GM21390 (cell line): ENCODE results near the gene SNAPC4.
"Not testable (repeated sequence)": the region's sequence is repeated elsewhere in the genome, so short reads cannot be mapped to it uniquely, and the experiment has no call there.

Experiments
- ATAC-seq: cut with Tn5 transposase; IDR thresholded peaks from one replicate; pipeline ENCODE4 v1.9.1; 2021; ENCODE audit not compliant: unreplicated experiment

SNAPC4 gene

DNA sequence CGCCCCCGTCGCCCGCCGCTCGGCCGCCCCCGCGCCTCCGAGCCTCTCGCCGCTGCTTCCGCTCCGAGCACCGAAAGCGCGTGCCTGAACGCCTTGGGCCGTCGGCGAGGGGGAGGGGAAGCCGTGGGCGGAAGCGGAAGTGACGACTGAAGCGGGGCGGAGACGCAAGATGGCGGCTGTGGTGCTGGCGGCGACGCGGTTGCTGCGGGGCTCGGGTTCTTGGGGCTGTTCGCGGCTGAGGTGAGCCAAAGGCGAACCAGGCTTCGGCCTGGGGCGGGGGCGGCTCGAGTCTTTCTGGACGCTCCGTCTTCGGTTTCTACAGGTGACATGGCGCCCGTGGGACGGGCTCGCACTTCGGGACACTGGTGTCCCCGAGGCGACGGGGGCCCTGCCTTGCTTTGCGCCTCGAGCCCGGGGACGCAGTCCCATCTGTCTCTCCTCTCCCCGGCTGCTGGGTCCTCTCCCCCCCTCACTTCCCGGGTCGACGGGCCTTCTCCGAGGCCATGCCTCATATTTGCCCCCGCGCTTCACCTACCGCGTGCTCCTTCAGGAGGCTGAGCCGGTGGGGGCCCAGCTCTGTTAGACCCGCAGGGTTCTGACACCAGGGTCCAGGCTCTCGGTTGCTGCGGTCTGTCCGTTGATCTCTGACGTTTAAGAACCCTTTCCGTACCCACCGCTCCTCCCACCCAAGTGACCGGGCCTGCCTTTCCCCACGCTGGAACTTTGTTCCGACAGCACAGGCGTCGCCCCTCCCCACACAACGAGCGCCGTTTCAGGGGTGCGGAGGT, 10.7 kb upstream of the SNAPC4 start, which contains the start of the genes ENTR1 and PMPCA:
ENTR1 (minus strand) TSS at position 115 of the 788 bp plus-strand sequence. CDS start 217 bp downstream, outside the sequence.
PMPCA (plus strand) TSS at position 159 of the 788 bp plus-strand sequence; CDS start at position 170, 11 bp downstream.
- peak; percentile 72 for ATAC-seq

DNA sequence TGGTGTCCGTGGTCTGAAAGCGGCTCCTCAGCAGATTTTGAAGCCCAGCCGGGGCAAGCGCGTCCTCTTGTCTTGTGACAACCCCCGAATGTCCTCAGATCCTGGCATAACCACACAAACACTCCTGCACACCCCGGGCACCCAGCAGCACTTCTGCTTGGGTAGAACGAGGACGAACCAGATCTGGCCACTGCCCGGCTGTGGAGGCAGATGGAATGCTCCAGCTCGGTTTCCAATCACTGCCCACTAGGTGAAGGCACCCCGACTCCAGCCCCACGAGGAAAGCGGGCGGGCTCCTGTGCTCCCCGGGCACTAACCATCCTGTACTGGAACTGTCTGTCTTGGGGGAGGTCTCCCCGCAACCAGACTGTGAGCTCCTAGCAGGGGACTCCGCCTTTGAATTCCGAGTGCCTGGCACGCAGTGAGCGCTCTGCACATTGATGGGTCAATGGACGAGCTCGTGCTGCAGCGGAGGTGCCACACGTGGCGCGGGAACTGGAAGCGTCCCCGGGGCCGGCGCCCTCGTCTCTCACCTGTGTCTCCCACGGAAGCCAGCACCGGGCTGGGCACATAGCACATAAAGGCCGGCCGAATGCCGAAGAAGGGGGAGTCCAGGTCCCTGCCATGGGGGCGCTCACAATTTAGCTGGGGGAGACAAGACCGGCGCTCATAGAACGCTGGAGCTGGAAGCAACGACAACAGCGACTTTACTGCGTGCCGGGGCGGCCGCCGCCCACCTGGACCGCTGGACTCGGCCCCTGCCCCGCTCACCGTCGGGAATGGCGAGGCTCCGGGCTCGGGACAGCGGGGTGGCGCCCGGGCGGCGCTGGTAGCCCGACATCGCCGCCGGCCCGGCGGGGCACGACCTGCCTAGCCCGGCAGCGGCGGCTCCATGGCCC, 9.8 kb upstream of the SNAPC4 start:
- ATAC-seq, result peak; percentile 26

DNA sequence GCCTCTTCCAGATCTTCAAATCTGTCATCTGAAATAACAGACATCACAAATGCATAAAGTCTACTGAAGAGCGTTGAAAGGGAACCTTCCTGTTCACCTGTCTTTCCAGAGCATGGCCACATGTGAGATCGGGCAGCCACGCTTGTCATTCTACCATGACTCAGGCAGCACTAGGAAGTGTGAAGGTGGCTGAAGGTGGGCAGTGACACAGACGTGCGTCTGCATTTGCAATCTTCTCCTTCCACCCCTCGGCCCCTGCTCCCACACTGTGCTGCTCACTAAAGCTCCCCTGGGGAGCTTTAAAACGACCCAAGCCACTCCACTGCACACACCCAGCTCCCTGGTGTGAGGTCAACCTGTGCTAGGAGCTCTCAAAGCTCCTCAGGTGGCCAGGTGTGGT, 7.9 kb upstream of the SNAPC4 start:
- no peak for ATAC-seq

DNA sequence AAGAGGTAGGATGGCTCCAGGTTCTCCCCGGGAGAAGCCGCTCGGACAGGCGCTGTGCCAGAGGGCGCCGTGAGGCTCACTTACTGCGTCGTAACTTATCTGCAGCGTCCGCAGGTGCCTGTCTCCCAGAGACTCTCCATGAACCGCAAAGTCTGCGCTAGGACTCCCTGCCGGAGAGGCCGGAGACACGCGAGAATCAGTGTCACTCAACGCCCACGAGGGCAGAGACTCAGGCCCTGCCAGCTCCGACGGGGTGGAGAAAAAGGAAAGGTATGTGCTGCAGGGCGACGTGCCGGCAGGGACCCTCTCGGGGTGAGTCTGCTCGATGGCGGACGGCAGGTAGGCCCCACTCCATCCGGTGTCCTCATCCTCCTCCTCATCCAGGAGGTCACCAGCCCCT, 7.1 kb upstream of the SNAPC4 start:
- ATAC-seq, result not testable (repeated sequence)

DNA sequence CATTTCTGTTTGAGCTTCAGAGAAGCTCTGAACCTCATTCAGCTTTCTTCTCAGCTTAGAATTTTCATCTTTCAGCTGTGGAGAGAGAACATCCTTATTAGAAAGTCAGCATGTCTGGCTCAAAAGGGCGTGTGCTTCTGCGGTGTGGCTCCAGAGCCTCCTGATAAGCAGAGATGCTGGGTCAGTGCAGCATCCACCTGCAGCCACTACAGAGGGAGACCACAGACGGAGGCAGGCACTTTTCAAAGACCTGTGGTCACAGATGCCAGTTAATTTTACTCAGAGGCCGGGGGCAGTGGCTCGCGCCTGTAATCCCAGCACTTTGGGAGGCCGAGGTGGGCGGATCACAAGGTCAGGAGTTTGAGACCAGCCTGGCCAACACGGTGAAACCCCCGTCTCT, 5.9 kb upstream of the SNAPC4 start:
- ATAC-seq, result not testable (repeated sequence)

DNA sequence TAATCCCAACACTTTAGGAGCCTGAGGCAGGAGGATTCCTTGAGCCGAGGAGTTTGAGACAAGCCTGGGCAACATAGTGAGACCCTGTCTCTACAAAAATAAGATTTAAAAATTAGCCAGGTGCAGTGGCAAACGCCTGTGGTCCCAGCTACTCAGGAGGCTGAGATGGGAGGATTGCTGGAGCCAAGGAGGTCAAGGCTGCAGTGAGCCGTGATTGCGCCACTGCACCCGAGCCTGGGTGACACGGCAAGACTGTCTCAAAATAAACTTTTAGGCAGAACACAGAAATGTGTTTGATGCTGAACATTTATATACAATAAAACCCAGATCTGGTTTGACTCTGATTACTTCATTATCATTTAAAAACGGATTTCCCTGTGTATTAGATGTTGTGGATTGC, 5.5 kb upstream of the SNAPC4 start:
- ATAC-seq, result no peak

DNA sequence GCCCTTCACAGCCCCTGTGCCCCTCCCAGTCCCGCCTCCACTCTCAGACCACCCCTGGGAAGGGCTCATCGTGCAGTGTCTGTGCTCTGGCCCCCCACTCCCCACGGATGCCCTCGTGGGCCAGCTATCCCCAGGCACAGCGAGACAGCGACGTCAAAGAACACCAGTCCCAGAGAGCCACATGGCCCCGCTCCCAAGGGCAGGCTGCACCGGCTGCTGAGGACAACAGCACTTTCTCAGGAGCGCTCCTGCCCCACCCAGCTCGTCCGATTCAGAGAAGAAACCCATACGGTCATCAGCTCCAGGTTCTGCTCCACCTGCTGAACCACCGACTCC, 4.8 kb upstream of the SNAPC4 start:
- no peak for ATAC-seq

DNA sequence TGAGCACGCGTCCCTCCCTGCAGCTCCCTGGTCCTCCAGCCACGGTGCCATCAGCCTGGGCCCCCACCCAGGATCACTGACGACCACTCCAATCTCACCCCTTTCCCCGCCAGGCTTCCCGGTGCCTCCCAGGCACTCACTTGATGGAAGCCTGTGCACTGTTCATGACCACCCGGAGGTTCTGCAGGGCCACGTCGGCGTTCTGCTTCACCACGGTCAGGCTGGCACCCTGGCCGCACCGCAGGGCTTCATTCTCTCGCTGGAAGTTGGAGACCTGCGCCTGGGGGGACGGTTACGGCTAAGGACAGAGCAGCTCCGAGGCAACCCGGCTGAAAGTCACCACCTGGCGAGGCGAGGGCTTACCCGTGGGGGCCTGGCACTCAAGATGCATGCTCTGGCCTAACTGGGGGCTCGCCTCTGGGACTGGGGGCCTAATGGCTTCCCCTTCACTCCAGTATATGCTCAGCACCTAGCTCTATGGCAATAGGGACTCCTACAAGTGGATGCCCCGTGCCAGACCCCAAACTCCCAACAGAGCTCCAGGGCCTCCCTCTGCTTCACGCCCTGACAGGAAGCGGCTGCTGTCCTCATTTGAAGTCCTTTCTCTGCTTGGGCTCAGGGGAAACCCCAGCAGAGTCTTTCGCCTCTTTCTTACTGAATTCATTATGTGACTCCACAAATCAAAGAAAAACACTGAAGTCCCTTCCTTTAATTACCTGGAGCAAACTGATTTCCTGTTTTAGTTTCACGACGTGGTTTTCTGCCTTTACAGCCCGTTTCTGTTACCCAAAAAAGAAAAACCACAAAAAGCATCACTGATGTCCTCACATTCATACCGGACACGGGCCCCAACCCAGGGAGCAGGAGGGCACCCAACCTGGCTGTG, 4.2 kb upstream of the SNAPC4 start:
- no peak for ATAC-seq

DNA sequence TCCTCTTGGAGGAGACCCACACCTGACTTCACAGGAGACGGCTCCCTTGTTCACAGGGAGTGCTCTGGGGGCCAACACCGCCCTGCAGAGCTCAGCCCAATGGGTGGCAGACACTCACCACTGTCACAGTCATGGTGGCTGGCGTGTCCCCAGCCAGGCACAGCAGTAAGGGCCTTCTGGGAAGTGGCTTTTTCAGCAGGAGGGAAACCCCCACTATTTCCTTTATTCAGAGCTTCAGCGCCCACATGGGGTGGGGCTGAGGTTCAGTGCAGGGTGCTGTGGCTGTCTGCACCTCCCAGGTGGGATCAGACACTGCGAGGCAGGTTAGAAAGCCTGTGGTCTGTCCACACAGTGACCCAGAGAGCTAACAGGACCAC, 3.6 kb upstream of the SNAPC4 start:
- no peak for ATAC-seq

DNA sequence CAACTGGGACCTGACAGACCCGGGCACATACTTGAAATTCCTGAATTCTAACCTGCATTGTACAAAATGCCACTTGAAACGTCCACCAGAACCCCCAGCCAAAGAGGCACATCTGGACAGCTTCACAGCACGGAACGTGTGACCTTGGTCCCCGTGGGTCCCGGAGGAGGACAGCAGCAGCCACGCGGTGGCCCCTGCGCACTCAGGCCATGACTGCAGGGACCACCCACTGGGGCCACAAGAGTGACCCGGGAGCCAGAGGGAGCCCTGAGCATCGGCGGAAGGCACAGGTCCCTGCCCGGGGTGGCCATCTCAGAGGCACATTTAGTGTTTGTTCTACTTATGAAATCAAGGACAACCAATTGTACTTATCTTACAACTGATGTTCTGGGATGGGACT, 2.1 kb upstream of the SNAPC4 start:
- no peak for ATAC-seq

DNA sequence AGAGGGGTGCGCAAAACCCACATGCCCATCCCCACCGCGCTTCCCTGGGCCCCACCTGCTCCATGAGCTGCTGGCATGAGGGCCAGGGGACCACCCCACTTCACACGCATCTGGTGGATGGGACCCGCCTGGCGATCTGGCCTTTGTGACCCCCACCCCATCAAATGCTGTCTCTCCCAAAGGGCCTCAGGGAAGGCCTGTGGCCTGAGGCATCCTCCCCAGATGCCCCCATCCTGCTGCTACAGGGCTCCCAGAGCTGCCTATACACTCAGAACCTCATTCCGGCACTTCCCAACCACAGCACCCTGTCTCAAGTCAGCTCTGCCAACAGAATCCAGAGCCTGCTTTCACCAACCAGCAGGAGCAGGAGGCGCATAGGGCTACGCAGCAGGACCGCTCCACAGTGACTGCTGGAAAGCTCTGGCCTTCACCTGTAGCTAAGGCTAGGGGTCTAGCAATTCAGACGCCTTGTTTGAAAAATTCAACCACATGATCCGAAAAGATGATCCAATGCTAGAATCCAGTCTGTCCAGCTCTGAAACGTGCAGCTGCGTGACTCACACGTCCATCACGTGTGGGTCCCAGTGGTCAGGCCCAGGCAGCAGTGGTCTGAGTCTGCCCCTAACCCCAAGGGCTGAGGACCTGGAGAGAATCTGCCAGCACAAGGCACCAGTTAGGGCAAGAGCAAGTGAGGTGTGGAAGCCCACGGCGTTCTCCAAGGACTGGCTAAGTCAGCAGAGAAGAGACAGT, 1.4 kb upstream of the SNAPC4 start:
- no peak for ATAC-seq

DNA sequence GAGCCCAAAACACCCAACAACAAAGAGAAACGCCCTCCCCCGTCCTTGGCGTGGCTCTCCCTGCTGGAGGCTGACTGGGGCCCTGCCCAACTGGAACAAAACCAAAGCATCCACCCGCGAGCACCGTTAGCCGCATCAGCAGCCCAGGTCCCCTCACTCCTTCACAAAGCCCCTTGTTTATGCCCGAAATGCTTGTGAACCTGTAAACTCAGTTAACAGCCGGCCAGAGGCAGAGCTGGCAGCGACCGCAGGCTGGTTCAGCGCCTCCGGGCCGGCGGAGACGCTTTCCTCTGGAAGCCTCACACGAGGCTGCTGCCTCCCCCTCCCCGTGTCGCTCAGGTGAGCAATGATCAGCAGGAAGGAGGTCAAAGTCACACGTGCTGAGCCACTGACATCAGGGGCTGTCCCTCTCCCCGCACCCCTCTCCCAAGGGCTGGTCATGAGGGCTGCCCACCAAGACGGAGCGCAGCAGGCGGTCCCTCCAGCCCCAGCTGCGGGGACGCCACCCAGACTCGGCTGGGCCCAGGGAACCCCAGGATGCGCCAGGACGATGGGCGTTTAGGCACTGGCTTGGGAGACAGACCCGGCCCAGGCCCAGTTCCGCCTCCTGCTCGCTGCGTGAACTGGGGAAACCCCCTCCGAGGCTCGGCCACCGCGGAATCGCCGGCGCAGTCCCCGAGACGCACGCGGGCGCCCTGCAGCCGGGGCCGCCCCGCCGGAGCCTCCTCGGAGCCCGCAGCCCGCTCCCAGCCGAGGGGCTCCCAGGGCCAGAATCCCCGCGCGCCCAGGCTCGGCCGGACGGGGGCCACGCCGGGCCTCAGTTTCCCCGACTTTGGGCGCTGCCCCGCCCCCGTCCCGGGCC, 563 bp downstream of the SNAPC4 start:
- ATAC-seq, result peak; percentile 33

DNA sequence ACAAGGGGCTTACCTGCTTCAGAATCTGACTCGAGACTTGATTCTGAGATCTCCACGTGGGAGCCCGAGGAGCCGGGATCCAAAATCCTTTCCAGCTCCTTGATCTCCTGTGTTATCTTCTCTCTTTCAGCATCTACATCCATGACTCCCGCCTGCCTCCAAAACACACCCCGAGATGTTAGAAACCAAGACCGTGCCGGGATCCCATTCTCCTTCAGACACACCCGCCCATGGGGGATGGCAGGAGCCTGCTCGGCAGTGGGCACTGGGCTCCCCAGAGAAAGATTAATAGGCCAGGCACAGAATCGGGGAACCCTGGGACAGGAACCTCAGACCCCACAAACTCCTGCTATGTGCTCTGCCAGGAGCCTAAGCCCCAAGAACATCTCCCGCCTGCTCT, 1.7 kb downstream of the SNAPC4 start:
- no peak for ATAC-seq

DNA sequence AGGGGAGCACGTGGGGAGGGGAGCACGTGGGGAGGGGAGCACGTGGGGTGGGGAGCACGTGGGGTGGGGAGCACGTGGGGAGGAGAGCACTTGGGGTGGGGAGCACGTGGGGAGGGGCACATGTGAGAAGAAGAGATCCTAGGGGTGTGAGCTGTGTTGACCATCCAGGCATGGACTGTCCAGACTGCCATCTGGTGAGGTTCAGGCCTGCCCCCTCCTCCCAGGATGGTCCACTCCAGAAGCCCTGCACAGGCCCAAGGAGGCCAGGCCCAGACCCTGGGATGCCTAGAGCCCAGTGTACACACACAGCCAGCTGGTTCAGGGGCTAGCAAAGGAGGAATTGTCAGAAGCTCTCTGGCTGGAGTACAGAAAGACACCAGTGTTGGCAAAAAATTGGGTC, 2.3 kb downstream of the SNAPC4 start:
- ATAC-seq, result no peak

DNA sequence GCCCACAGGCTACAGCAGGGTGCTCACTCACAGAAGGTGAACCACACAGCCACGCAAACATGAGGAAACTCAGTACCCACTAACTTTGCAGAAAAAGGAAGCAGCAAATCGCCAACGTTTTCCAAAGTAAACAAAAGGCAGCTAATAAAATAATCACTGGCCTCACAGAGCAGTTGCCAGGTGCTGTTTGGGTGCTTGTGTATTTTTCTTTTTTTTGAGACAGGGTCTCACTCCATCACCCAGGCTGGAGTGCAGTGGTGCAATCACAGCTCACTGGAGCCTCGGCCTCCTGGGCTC, 3.8 kb downstream of the SNAPC4 start:
- ATAC-seq, result no peak

DNA sequence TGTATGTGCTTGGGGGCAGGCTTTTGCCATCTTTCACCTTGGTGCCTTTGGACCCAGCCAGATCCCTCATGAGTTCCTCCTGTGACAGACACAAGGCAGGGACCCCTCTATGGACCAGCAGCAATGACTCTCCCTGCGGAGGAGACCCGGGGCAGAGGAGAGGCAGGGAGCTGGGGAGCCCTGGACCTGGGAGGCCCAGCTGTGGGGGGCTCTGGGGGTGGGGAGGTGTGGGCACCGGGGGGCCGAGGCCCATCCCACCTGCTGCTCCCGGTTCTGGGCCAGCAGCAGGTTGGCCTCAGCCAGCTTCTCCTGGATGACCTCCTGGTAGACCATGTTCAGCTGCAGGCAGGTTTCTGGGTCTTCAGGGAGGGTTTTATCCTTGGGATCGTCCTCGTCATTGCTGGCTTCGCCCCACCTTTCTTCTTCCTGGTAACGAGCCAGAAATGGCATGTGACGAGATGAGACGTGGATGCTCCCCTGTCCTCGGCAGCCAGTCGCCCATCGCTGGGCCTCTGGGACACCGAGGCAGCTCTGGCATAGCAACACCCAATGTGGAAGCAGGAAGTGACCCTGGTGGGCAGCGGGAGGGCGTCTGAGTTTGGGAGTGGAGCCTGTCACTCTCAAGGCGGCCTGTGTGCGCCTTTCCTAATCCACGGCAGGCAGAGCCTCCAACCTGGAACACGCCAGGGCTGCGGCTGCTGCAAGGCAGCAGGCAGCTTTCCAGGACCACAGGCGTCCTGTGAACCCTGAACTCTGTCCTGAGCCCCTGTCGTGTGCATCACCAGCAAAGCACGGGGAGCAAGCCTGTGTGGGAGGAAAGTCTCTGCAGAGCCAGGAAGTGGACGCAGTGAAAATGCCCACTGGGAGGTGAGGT, 4.4 kb downstream of the SNAPC4 start:
- ATAC-seq, result no peak

DNA sequence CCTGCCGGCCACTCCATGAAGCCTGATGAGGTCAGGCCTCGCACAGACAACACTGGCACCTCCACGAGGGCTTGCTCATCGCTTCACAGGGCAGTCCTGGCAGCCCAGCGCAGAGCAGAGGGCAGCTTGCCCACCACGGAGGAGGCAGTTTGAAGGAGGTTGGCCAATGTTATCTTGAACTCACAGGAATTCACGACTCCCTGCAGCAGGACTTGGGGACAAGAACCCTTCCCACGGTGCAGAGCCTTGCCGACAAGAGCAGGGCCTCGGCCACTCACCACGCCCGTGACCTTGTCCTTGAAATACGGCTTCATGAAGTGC, 5.0 kb downstream of the SNAPC4 start:
- ATAC-seq, result no peak

DNA sequence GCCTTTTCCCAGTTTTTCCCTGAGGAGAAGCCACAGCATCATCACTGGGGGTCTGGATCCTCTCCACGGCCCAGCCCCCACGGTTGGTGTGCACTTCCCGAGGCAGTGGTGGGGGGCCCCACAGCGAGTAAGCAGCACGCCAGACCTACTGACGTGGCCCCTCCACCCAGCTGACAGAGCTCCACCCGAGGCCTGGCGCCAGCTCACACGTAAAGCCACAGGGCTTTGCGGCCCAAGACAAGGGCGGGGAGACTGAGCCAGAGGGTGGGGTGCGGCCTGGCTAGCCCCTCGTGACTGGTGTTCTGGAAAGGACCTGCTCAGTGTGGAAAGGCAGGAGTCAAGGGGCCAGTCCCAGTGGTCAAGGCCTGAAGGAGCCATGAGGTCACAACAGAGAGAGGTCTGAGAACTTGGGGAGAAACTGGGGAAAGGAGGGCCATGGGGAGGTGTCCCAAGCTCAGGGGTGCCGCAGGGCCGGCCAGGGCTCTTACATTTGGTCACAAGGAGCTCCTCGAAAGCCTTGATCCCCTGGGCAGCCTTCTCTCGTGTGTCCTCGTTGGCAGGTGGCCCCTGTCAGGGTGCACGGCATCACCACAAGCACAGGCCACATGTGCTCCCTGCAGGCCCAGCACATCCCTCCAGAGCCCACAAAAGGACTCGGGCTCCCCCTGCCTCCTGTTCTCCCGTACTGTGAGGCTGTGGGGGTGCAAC, 5.5 kb downstream of the SNAPC4 start:
- ATAC-seq, result no peak
